Measurements from ENCODE around the gene OSTN.

GRCh38 chr3:191303596-191303995 lies 104.6 kb downstream of the OSTN start:
- no peak for TF ChIP-seq CTCF (IDR thresholded peaks at IDR 0.05)
- TF ChIP-seq POLR2A (IDR thresholded peaks at IDR 0.05): no peak
